ENCODE results near the gene CD99L2.
A peak's percentile ranks its signal among the peaks of the same experiment; 100 is the strongest.

The CD99L2 gene

DNA sequence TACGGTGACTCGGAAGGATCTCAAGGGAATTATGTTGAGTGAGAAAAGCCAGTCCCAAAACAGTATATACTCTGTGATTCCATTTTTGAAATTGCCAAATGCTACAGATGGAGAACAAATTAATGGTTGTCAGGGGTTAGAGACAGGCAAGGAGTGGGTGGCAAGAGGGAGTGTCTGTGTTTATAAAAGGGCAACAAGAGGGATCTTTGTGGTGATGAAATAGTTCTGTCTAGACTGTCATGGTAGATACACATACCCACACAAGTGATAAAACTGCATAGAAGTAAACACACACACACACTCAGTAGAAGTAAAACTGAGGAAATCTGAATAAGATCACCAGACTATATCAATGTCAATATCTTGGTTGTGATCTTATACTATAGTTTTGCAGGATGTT is 92.7 kb downstream of the CD99L2 start:
- Histone ChIP-seq H3K36me3 (ENCODE audit: control insufficient read depth, insufficient read depth, low read length) (peaks cover 4% of the 10 kb centered on the region; the same call in 1 of the 2 replicates), H3K4me3 (ENCODE audit: low read depth, low read length) (no peak overlapping the region), H3K27ac (ENCODE audit: low read depth, low read length) (no peak overlapping the region), H3K9ac (ENCODE audit: low read length) (no peak overlapping the region), H3K9me3 (ENCODE audit: control insufficient read depth, insufficient read depth, low read depth, low read length) (no peaks in the 10 kb centered on the region), H3K4me1 (ENCODE audit: control insufficient read depth, insufficient read depth, low read length) (no peaks in the 10 kb centered on the region), H3K27me3 (ENCODE audit: control insufficient read depth, insufficient read depth, low read length) (no peaks in the 10 kb centered on the region)

GRCh38 chrX:150792949-150793527 is 105.4 kb downstream of the CD99L2 start:
- H3K27ac ChIP-seq (ENCODE audit: low read depth, low read length) = no peak overlapping the region
- no peak overlapping the region for H3K9ac ChIP-seq (ENCODE audit: low read length)
- no peak overlapping the region for H3K4me3 ChIP-seq (ENCODE audit: low read depth, low read length)
- H3K27me3 ChIP-seq (ENCODE audit: control insufficient read depth, insufficient read depth, low read length) = no peaks in the 10 kb centered on the region
- H3K36me3 ChIP-seq (ENCODE audit: control insufficient read depth, insufficient read depth, low read length) = peaks cover 51% of the 10 kb centered on the region
- no peaks in the 10 kb centered on the region for H3K4me1 ChIP-seq (ENCODE audit: control insufficient read depth, insufficient read depth, low read length)
- no peaks in the 10 kb centered on the region; the same call in none of the 2 replicates for H3K9me3 ChIP-seq (ENCODE audit: control insufficient read depth, insufficient read depth, low read depth, low read length)

DNA sequence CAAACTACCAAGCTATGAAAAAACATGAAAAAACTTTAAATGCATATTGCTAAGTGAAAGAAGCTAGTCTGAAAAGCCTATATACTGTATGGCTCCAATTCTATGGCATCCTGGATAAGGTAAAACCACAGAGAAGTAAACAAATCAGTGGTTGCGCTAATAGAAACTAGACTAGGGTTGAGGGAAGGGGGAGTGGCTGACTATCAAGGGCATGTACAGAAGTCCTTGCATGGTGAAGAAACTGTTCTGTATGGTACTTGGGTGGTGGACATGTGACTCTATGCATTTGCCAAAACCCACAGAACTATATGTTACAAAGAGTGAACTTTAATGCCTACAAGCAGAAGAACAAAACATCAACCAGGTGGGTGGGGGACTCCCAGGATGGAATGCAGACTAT is 108.4 kb downstream of the CD99L2 start:
- Histone ChIP-seq H3K9ac (ENCODE audit: low read length) (no peak overlapping the region), H3K4me1 (ENCODE audit: control insufficient read depth, insufficient read depth, low read length) (no peaks in the 10 kb centered on the region), H3K4me3 (ENCODE audit: low read depth, low read length) (no peak overlapping the region), H3K27ac (ENCODE audit: low read depth, low read length) (no peak overlapping the region), H3K9me3 (ENCODE audit: control insufficient read depth, insufficient read depth, low read depth, low read length) (no peaks in the 10 kb centered on the region; the same call in none of the 2 replicates), H3K36me3 (ENCODE audit: control insufficient read depth, insufficient read depth, low read length) (peaks cover 45% of the 10 kb centered on the region), H3K27me3 (ENCODE audit: control insufficient read depth, insufficient read depth, low read length) (no peaks in the 10 kb centered on the region)

DNA sequence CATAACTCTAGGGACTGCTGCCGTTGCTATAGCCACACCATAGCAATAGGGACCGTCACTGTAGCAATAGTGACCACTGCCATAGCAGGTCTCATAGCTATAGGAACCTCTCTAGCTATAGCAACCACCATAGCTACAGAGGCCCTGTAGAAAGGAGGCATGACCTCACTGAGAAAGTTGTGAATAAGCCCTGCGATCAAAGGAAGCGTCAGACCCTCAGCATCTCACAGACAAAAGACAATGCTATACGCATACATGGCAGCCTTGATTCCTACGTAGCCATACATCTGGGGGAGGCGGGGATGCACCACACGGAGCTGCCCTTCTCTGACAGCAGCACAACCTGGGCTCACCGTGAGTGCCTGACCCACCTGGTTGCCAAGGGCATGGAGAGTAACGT is 116.8 kb downstream of the CD99L2 start:
- Histone ChIP-seq H3K4me3 (ENCODE audit: low read depth, low read length) (no peak overlapping the region), H3K9me3 (ENCODE audit: control insufficient read depth, insufficient read depth, low read depth, low read length) (no peaks in the 10 kb centered on the region), H3K27me3 (ENCODE audit: control insufficient read depth, insufficient read depth, low read length) (no peaks in the 10 kb centered on the region), H3K27ac (ENCODE audit: low read depth, low read length) (no peak overlapping the region), H3K4me1 (ENCODE audit: control insufficient read depth, insufficient read depth, low read length) (peaks cover 11% of the 10 kb centered on the region), H3K36me3 (ENCODE audit: control insufficient read depth, insufficient read depth, low read length) (no peaks in the 10 kb centered on the region), H3K9ac (ENCODE audit: low read length) (no peak overlapping the region)

DNA sequence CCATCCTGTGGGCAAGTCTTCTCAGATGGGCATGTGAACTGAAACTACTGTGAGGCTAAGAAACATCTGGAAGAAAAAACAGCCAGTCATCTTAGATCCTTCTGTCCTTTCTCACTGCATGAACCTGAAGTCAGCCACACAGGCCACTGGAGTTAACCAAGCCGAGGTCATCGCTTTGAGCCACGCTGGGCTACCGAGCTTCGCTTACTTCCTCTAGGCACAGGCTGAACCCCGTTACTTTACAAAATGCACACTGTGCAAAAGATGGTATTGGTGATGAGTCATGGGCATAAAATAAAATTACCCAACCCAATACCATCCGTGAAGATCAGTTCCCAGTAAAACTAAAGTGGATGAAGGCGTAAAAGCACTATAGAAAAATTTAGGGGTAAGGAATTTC is 119.1 kb downstream of the CD99L2 start:
- Histone ChIP-seq H3K4me1 (ENCODE audit: control insufficient read depth, insufficient read depth, low read length) (peaks cover 19% of the 10 kb centered on the region), H3K36me3 (ENCODE audit: control insufficient read depth, insufficient read depth, low read length) (peaks cover 13% of the 10 kb centered on the region; the same call in 1 of the 2 replicates), H3K27me3 (ENCODE audit: control insufficient read depth, insufficient read depth, low read length) (no peaks in the 10 kb centered on the region), H3K4me3 (ENCODE audit: low read depth, low read length) (no peak overlapping the region), H3K9me3 (ENCODE audit: control insufficient read depth, insufficient read depth, low read depth, low read length) (no peaks in the 10 kb centered on the region), H3K9ac (ENCODE audit: low read length) (no peak overlapping the region), H3K27ac (ENCODE audit: low read depth, low read length) (no peak overlapping the region)

GRCh38 chrX:150777328-150777992 is 121.0 kb downstream of the CD99L2 start:
- Histone ChIP-seq H3K27me3 (ENCODE audit: control insufficient read depth, insufficient read depth, low read length) (no peaks in the 10 kb centered on the region), H3K4me1 (ENCODE audit: control insufficient read depth, insufficient read depth, low read length) (peaks cover 19% of the 10 kb centered on the region), H3K9me3 (ENCODE audit: control insufficient read depth, insufficient read depth, low read depth, low read length) (no peaks in the 10 kb centered on the region), H3K36me3 (ENCODE audit: control insufficient read depth, insufficient read depth, low read length) (peaks cover 13% of the 10 kb centered on the region; the same call in 1 of the 2 replicates), H3K27ac (ENCODE audit: low read depth, low read length) (peak overlapping the region; percentile 59; the same call in 1 of the 2 replicates), H3K4me3 (ENCODE audit: low read depth, low read length) (no peak overlapping the region), H3K9ac (ENCODE audit: low read length) (peak overlapping the region; percentile 45)

DNA sequence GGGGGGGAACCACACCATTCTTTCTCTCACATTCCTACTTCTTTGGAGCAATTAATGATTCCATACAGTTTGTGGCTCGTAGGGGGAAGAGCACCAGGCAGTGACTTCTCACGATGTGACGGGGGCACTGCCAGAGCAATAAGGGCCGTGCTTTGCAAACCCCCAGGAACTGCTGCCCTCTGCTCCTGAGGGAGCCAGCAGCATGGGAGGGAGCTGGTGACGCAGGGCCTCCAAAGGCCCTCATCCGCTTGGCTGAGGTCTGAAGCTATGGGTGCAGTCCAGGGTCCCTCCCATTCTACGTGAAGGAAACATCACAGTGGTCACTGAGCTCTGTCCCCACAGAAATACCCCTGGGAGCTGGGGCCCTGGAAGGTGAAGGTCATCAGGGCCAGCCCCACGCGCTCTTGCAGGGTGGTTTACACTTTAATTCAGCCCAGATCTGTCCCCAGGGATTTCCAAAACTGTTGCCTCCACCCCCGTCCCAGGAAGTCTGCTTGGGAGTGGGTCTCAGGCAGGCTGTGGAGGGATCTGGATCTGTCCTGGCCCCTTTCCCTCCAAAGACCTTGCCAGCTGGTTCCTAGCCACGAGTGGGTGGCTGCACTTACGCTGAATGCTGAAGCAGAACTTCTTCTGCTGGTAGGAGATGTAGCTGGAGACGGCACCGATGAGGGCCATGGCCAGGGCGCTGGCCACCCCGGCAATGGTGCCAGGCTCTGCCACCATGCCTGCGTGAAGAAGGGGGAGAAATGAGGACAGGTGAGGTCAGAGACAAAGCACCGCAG is 122.7 kb downstream of the CD99L2 start:
- no peaks in the 10 kb centered on the region for H3K9me3 ChIP-seq (ENCODE audit: control insufficient read depth, insufficient read depth, low read depth, low read length)
- H3K4me3 ChIP-seq (ENCODE audit: low read depth, low read length) = no peak overlapping the region
- no peaks in the 10 kb centered on the region for H3K27me3 ChIP-seq (ENCODE audit: control insufficient read depth, insufficient read depth, low read length)
- H3K27ac ChIP-seq (ENCODE audit: low read depth, low read length) = peak overlapping the region; percentile 68; the same call in 1 of the 2 replicates
- H3K36me3 ChIP-seq (ENCODE audit: control insufficient read depth, insufficient read depth, low read length) = peaks cover 13% of the 10 kb centered on the region; the same call in 1 of the 2 replicates
- peak overlapping the region; percentile 56 for H3K9ac ChIP-seq (ENCODE audit: low read length)
- peaks cover 22% of the 10 kb centered on the region for H3K4me1 ChIP-seq (ENCODE audit: control insufficient read depth, insufficient read depth, low read length)

- H3K27me3 ChIP-seq (ENCODE audit: control insufficient read depth, insufficient read depth, low read length) = no peaks in the 10 kb centered on the region
- no peaks in the 10 kb centered on the region for H3K9me3 ChIP-seq (ENCODE audit: control insufficient read depth, insufficient read depth, low read depth, low read length)
- H3K9ac ChIP-seq (ENCODE audit: low read length) = no peak overlapping the region
- no peak overlapping the region for H3K4me3 ChIP-seq (ENCODE audit: low read depth, low read length)
- H3K36me3 ChIP-seq (ENCODE audit: control insufficient read depth, insufficient read depth, low read length) = peaks cover 13% of the 10 kb centered on the region; the same call in 1 of the 2 replicates
- peaks cover 22% of the 10 kb centered on the region for H3K4me1 ChIP-seq (ENCODE audit: control insufficient read depth, insufficient read depth, low read length)
- no peak overlapping the region for H3K27ac ChIP-seq (ENCODE audit: low read depth, low read length)
Measured at GRCh38 chrX:150774798-150775568, 123.5 kb downstream of the CD99L2 start.

- Histone ChIP-seq H3K4me1 (ENCODE audit: control insufficient read depth, insufficient read depth, low read length) (peaks cover 22% of the 10 kb centered on the region), H3K9me3 (ENCODE audit: control insufficient read depth, insufficient read depth, low read depth, low read length) (no peaks in the 10 kb centered on the region), H3K9ac (ENCODE audit: low read length) (no peak overlapping the region), H3K27ac (ENCODE audit: low read depth, low read length) (no peak overlapping the region), H3K27me3 (ENCODE audit: control insufficient read depth, insufficient read depth, low read length) (no peaks in the 10 kb centered on the region), H3K36me3 (ENCODE audit: control insufficient read depth, insufficient read depth, low read length) (peaks cover 13% of the 10 kb centered on the region; the same call in 1 of the 2 replicates), H3K4me3 (ENCODE audit: low read depth, low read length) (no peak overlapping the region)
Measured at GRCh38 chrX:150773634-150774033, 124.8 kb downstream of the CD99L2 start.

DNA sequence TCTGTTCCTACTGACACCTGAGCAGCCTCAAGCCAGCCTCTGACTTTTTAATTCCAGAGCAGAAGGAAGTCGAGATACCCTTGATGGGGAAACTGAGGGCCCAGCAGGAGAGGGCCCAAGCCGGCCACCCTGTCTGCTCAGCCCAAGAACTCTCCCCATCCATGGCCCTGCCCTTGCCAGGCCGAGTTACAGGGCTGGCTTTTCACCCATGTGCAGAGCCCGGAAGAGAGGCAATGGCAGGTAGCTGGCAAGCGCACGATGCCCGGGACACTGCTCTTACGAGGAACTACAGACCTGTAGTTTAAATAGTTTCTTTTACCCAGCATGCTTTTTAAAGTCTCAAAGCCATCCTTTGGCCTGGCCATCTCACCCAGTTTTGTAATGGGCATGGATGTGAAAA is 125.4 kb downstream of the CD99L2 start:
- Histone ChIP-seq H3K4me3 (ENCODE audit: low read depth, low read length) (no peak overlapping the region), H3K9ac (ENCODE audit: low read length) (no peak overlapping the region)

More for the DNA sequence above, 125.4 kb downstream of the CD99L2 start:
- Histone ChIP-seq H3K27me3 (ENCODE audit: control insufficient read depth, insufficient read depth, low read length) (no peaks in the 10 kb centered on the region), H3K36me3 (ENCODE audit: control insufficient read depth, insufficient read depth, low read length) (peaks cover 16% of the 10 kb centered on the region; the same call in 1 of the 2 replicates), H3K27ac (ENCODE audit: low read depth, low read length) (no peak overlapping the region), H3K4me1 (ENCODE audit: control insufficient read depth, insufficient read depth, low read length) (peaks cover 21% of the 10 kb centered on the region), H3K9me3 (ENCODE audit: control insufficient read depth, insufficient read depth, low read depth, low read length) (no peaks in the 10 kb centered on the region)

Data from HUES6 (cell line).